SK-N-MC (cell line): Measurements from ENCODE around the gene IGIP.

Experiments used
- EZH2 ChIP-seq: fragments of 200-600 bp; sonication (generic); IDR thresholded peaks from one replicate; pipeline ENCODE4 v1.6.1; 2017; ENCODE audit warnings: antibody characterized with exemption
- POLR2AphosphoS5 ChIP-seq: IDR thresholded peaks from 2 replicates; pipeline ENCODE4 v1.6.1; 2012; ENCODE audit warnings: mild to moderate bottlenecking, low read depth, low read length, borderline replicate concordance

DNA sequence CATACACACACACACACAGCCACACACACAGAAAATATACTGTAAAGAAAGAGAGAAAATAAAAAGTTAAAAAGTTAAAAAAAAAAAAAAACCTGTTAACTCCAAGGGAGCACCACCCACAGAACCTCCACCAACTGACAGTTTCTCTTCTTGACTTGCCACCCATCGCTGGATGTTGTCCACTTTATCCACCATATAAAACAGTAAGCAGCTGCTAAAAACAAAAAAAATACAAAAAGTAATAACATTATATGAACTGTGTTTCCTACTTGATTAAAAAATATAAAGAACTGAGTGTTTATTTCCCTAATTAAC is 10.6 kb upstream of the IGIP start:
- TF ChIP-seq EZH2: no peak
- TF ChIP-seq POLR2AphosphoS5: no peak
